IMR-90 (cell line): ENCODE results near the gene GPR153. TPM values are rescaled to one million over a fixed set of nuclear protein-coding genes. Genes with fewer than 3 reads are reported as not detected.

Experiments used
- ATAC-seq: fragments of 200-7000 bp; cut with Tn5 transposase; 2 replicates; pipeline ENCODE4 v1.9.1; 2020; ENCODE audit warnings: low read depth, mild to moderate bottlenecking, moderate library complexity
- BruUV-seq: library from RNA; stranded (reverse); fragments of 400-500 nt; replicated peaks from 2 replicates; lab custom pipeline; 2021; lab: Mats Ljungman, UMichigan
- CTCF ChIA-PET: fragments of 300-600 bp; formaldehyde crosslinking; extraction: SDS; loops from one replicate; lab custom pipeline; 2021; ENCODE audit warnings: antibody characterized with exemption; lab: Yijun Ruan, JAX
- POLR2A ChIA-PET: fragments of 300-600 bp; sonication (Branson Sonifier 250); formaldehyde crosslinking; loops from one replicate; lab custom pipeline; 2022; ENCODE audit warnings: antibody characterized with exemption; ENCODE audit not compliant: unreplicated experiment; lab: Charles Lee
- DNase-seq: peaks from one replicate; pipeline ENCODE4 v3.0.0; 2013
- H2AFZ ChIP-seq: replicated peaks from 2 replicates; pipeline ENCODE3; 2013; ENCODE audit warnings: low read length, mild to moderate bottlenecking; ENCODE audit not compliant: poor library complexity
- H2AK5ac ChIP-seq: 2 replicates; pipeline ENCODE4 v1.6.1; 2013; ENCODE audit warnings: low read depth, low read length, inconsistent platforms
- H2AK9ac ChIP-seq: replicated peaks from 2 replicates; pipeline ENCODE3; 2013; ENCODE audit warnings: mild to moderate bottlenecking, low read depth, low read length, moderate library complexity; ENCODE audit not compliant: poor library complexity
- H2BK120ac ChIP-seq: 2 replicates; pipeline ENCODE4 v1.6.1; 2013; ENCODE audit warnings: low read depth, low read length, inconsistent platforms
- H2BK15ac ChIP-seq: 3 replicates; pipeline ENCODE4 v1.6.1; 2013; ENCODE audit warnings: low read depth, low read length, inconsistent platforms
- H2BK20ac ChIP-seq: 2 replicates; pipeline ENCODE4 v1.6.1; 2013; ENCODE audit warnings: low read depth, mild to moderate bottlenecking, inconsistent platforms, low read length, moderate library complexity
- H2BK5ac ChIP-seq: 2 replicates; pipeline ENCODE4 v1.6.1; 2013; ENCODE audit warnings: mild to moderate bottlenecking, low read depth, low read length, inconsistent platforms; ENCODE audit not compliant: poor library complexity, severe bottlenecking
- H3K14ac ChIP-seq: replicated peaks from 2 replicates; pipeline ENCODE4 v1.6.1; 2013; ENCODE audit warnings: low read depth, low read length, inconsistent platforms
- H3K18ac ChIP-seq: 2 replicates; pipeline ENCODE4 v1.6.1; 2013; ENCODE audit warnings: low read depth, low read length, control low read depth
- H3K23ac ChIP-seq: 2 replicates; pipeline ENCODE4 v1.6.1; 2013; ENCODE audit warnings: low read depth, low read length, inconsistent platforms
- H3K27ac ChIP-seq: 2 replicates; pipeline ENCODE4 v1.5.1; 2013; ENCODE audit warnings: mild to moderate bottlenecking, control low read depth, low read length; ENCODE audit not compliant: insufficient read depth
- H3K27me3 ChIP-seq: 2 replicates; pipeline ENCODE4 v1.6.1; 2013; ENCODE audit warnings: low read length; ENCODE audit not compliant: control insufficient read depth, insufficient read depth
- H3K36me3 ChIP-seq: 2 replicates; pipeline ENCODE4 v1.6.1; 2013; ENCODE audit warnings: low read length, mixed read lengths; ENCODE audit not compliant: control insufficient read depth, insufficient read depth
- H3K4ac ChIP-seq: 2 replicates; pipeline ENCODE4 v1.6.1; 2013; ENCODE audit warnings: low read depth, low read length, inconsistent platforms
- H3K4me1 ChIP-seq: 2 replicates; pipeline ENCODE4 v1.6.1; 2013; ENCODE audit warnings: low read length, mixed read lengths; ENCODE audit not compliant: control insufficient read depth, insufficient read depth
- H3K4me2 ChIP-seq: 2 replicates; pipeline ENCODE4 v1.6.1; 2013; ENCODE audit warnings: low read depth, mild to moderate bottlenecking, control low read depth, low read length, moderate library complexity
- H3K4me3 ChIP-seq: 2 replicates; pipeline ENCODE4 v1.5.1; 2013; ENCODE audit warnings: low read depth, mild to moderate bottlenecking, control low read depth, low read length, moderate library complexity; ENCODE audit not compliant: insufficient read depth
- H3K56ac ChIP-seq: 2 replicates; pipeline ENCODE4 v1.6.1; 2013; ENCODE audit warnings: low read length, inconsistent platforms; ENCODE audit not compliant: insufficient read depth; ENCODE audit errors: extremely low read depth
- H3K79me1 ChIP-seq, 2 experiments: 2 replicates each; pipeline ENCODE4 v1.6.1; 2013; ENCODE audit warnings: low read length in 2 of 2, inconsistent platforms in 1 of 2, low read depth in 1 of 2
- H3K9ac ChIP-seq: 2 replicates; pipeline ENCODE4 v1.6.1; 2013; ENCODE audit warnings: low read depth, low read length, control low read depth
- H3K9me1 ChIP-seq: 2 replicates; pipeline ENCODE4 v1.6.1; 2013; ENCODE audit warnings: low read length, inconsistent platforms; ENCODE audit not compliant: insufficient read depth
- H3K9me3 ChIP-seq: 2 replicates; pipeline ENCODE4 v1.6.1; 2013; ENCODE audit warnings: low read length; ENCODE audit not compliant: control insufficient read depth, insufficient read depth
- H4K20me1 ChIP-seq: 2 replicates; pipeline ENCODE4 v1.6.1; 2013; ENCODE audit warnings: low read length, inconsistent platforms; ENCODE audit not compliant: insufficient read depth
- H4K5ac ChIP-seq: 2 replicates; pipeline ENCODE4 v1.6.1; 2013; ENCODE audit warnings: mild to moderate bottlenecking, low read depth, low read length, control low read depth
- H4K8ac ChIP-seq, 2 experiments: 2 replicates each; pipeline ENCODE4 v1.6.1; 2013; ENCODE audit warnings: low read depth in 2 of 2, low read length in 2 of 2, control low read depth in 1 of 2, inconsistent platforms in 1 of 2
- H4K91ac ChIP-seq: 2 replicates; pipeline ENCODE4 v1.6.1; 2013; ENCODE audit warnings: low read depth, low read length, inconsistent platforms; ENCODE audit not compliant: insufficient read depth
- BHLHE40 ChIP-seq: fragments of 150-350 bp; IDR thresholded peaks from 2 replicates; pipeline ENCODE4 v1.6.1; 2016; ENCODE audit warnings: mild to moderate bottlenecking, low read depth, low read length
- CEBPB ChIP-seq: IDR thresholded peaks from 2 replicates; pipeline ENCODE4 v1.6.1; 2012; ENCODE audit warnings: low read depth, low read length, improper control_type of control experiment
- CHD1 ChIP-seq: IDR thresholded peaks from 2 replicates; pipeline ENCODE4 v1.6.1; 2012; ENCODE audit warnings: low read depth, low read length, improper control_type of control experiment
- MAFK ChIP-seq: IDR thresholded peaks from 2 replicates; pipeline ENCODE4 v1.6.1; 2012; ENCODE audit warnings: low read depth, low read length, improper control_type of control experiment
- NFE2L2 ChIP-seq: fragments of 150-350 bp; IDR thresholded peaks from 2 replicates; pipeline ENCODE4 v1.6.1; 2016; ENCODE audit warnings: low read depth, mild to moderate bottlenecking, low read length
- POLR2A ChIP-seq: IDR thresholded peaks from 2 replicates; pipeline ENCODE4 v1.6.1; 2012; ENCODE audit warnings: mild to moderate bottlenecking, low read depth, low read length
- RCOR1 ChIP-seq: IDR thresholded peaks from 2 replicates; pipeline ENCODE4 v1.6.1; 2012; ENCODE audit warnings: mild to moderate bottlenecking, low read length, improper control_type of control experiment; ENCODE audit not compliant: insufficient replicate concordance
- WGBS, 2 experiments: methylation state at CpG; one replicate each; pipeline versions ENCODE4 v1.1.5 to v1.1.7; 2013; ENCODE audit warnings: missing lambda C conversion rate in 2 of 2; ENCODE audit not compliant: insufficient read length in 1 of 2; ENCODE audit errors: extremely low coverage in 2 of 2; 5-methylcytosine and 5-hydroxymethylcytosine counted together
- dilution Hi-C: fragments of 300-500 bp; cut with HindIII; formaldehyde crosslinking; loops from one replicate; pipeline ENCODE4 v1.14.3; 2018; ENCODE audit warnings: low sequenced_read_pairs; ENCODE audit not compliant: unreplicated experiment
- in situ Hi-C: fragments of 300-500 bp; cut with MboI; formaldehyde crosslinking; loops from 3 replicates; pipeline ENCODE4 v1.14.3; 2019; ENCODE audit warnings: low sequenced_read_pairs, inconsistent platforms, mixed read lengths
- intact Hi-C: fragments of 100-400 bp; cut with micrococcal nuclease; formaldehyde crosslinking; loops from 2 replicates; pipeline ENCODE4 v1.10.0; 2022
- polyA plus RNA-seq, 3 experiments: library from polyadenylated mRNA; depleted of rRNA; stranded (reverse); fragments of >200 nt; gene quantifications; 2 replicates each; pipeline ENCODE4 v1.2.3, GENCODE V29; 2012; ENCODE audit warnings: low replicate concordance in 1 of 3
- total RNA-seq: library from RNA; depleted of rRNA; stranded (reverse); fragments of >200 nt; gene quantifications from 2 replicates; pipeline ENCODE4 v1.2.3, GENCODE V29; 2012

Gene GPR153
- total and polyA plus RNA-seq, 2 of the 4 experiments (the other 2 are of a cell fraction), result 1.8 to 5.2 TPM

DNA sequence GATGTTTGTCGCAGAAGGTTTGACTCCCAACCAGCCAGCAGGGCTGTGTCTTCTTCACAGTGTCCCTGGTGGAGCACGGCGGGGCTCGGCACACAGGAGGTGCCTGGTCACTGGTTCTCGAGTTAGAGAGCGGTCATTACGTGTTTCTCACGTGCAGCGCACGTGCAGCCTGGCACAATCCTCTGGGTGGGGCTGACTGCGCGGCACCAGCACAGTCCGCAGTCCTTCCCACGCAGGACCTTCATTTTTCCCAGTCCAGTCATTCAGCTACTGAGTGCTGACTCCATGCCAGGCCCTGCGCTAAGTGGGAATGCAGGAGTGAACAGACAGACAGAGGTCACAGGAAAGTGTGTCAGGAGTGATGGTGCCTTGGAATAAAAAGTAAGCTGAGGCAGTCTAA lies 46.2 kb upstream of the GPR153 start:
- ATAC-seq (no peak), DNase-seq (peak; percentile 22)
- Histone ChIP-seq H3K36me3 (0 out of 2 replicates have a peak, but pooled peaks cover 4% of the 10 kb centered on the region), H3K14ac (no peak overlapping the region), H2AFZ (no peak overlapping the region), H4K91ac (no peak overlapping the region), H3K9ac (no peak overlapping the region), H2BK5ac (no peak overlapping the region), H3K79me1 (no peaks in the 10 kb centered on the region; a peak in 1 of 4 replicates), H3K4me1 (no peaks in the 10 kb centered on the region), H3K4me2 (no peak overlapping the region), H3K56ac (no peak overlapping the region), H3K18ac (no peak overlapping the region), H3K27me3 (no peaks in the 10 kb centered on the region), H3K4ac (no peak overlapping the region), H3K27ac (no peak overlapping the region), H3K23ac (no peak overlapping the region), H2BK15ac (no peak overlapping the region), H4K8ac (no peak overlapping the region), H2AK5ac (no peak overlapping the region), H2AK9ac (no peak overlapping the region), H4K20me1 (no peaks in the 10 kb centered on the region; the same call in 1 of the 2 replicates), H3K9me3 (no peaks in the 10 kb centered on the region), H2BK120ac (no peak overlapping the region), H4K5ac (no peak overlapping the region), H2BK20ac (no peak overlapping the region), H3K9me1 (no peaks in the 10 kb centered on the region; the same call in 1 of the 2 replicates), H3K4me3 (no peak overlapping the region)
- dilution Hi-C loops (no loop called here), in situ Hi-C loops (no loop called here), intact Hi-C loops (no loop called here)
- POLR2A ChIA-PET, result no interaction called here
- TF ChIP-seq MAFK (no peak), POLR2A (no peak), RCOR1 (no peak), CEBPB (no peak), BHLHE40 (no peak), CHD1 (no peak), NFE2L2 (no peak)
- CTCF ChIA-PET, result no interaction called here
- 89% methylated on average over 9 of the region's 15 CpGs; no CpG with 5 or more reads in 1 of the 2 experiments for WGBS, 2 experiments
- no TSS peak for BruUV-seq
